ENCODE measurements around the gene LUZP1.

DNA sequence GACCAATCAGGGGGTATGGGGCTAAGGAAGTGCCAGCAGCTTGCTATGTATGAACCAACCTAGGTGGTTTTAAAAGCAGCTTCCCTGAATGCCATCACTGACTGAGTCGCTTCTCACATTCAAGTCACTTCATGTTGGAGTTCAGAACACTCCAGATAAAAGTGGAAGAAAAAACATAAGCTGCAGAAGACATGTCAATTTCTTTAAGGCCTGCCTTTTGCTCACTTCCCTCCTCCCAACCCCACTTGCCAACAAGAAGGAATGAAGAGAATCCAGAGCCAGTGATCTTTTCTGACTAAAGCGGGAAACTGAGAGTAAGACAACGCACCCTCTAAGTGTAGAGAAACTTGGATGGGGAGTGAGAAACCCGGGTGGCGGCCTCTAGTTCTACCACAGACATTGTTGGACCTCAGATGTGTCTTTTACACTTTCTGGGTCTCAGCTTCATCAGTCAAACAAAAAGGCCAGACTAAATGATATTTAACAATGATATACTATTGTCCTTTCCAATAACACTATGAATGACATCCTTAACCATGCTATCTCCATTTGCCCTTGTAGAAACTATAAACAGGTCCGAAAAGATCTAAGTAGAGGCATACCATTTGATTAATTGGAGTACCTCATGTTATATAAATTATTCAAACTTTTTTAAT, 54.1 kb downstream of the LUZP1 start:
- no peak for TF ChIP-seq EZH2 (IDR thresholded peaks at IDR 0.05; ENCODE audit: insufficient read depth, low read length)
- TF ChIP-seq, protein P1, sequence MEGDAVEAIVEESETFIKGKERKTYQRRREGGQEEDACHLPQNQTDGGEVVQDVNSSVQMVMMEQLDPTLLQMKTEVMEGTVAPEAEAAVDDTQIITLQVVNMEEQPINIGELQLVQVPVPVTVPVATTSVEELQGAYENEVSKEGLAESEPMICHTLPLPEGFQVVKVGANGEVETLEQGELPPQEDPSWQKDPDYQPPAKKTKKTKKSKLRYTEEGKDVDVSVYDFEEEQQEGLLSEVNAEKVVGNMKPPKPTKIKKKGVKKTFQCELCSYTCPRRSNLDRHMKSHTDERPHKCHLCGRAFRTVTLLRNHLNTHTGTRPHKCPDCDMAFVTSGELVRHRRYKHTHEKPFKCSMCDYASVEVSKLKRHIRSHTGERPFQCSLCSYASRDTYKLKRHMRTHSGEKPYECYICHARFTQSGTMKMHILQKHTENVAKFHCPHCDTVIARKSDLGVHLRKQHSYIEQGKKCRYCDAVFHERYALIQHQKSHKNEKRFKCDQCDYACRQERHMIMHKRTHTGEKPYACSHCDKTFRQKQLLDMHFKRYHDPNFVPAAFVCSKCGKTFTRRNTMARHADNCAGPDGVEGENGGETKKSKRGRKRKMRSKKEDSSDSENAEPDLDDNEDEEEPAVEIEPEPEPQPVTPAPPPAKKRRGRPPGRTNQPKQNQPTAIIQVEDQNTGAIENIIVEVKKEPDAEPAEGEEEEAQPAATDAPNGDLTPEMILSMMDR (IDR thresholded peaks at IDR 0.05; ENCODE audit: insufficient read depth, low read depth, low read length): no peak
